ENCODE results near the gene RHOJ. TPM values are rescaled to one million over a fixed set of nuclear protein-coding genes. Genes with fewer than 3 reads are reported as not detected.

Gene RHOJ
- total and polyA plus RNA-seq, 10 of the 15 experiments (the other 5 are each of a cell fraction or from before 2014, with no cell fraction given) = not detected

GRCh38 chr14:63212209-63212608, 8.0 kb downstream of the RHOJ start:
- ChIA-PET SMC1A (ENCODE audit: uncharacterized antibody, unreplicated experiment) (no interaction called here), RAD21 (ENCODE audit: unreplicated experiment) (no interaction called here), POLR2A (no interaction called here), CTCF (no interaction called here)
- H3K79me2 ChIP-seq (ENCODE audit: control insufficient read depth, insufficient read depth, low read length) = no peaks in the 10 kb centered on the region
- H3K36me3 ChIP-seq (ENCODE audit: control insufficient read depth in 2 of 2, insufficient read depth in 2 of 2, low read length in 1 of 2) = no peaks in the 10 kb centered on the region
- TF ChIP-seq ZBTB40 (IDR thresholded peaks at IDR 0.05; ENCODE audit: borderline replicate concordance) (no peak), ZNF207 (IDR thresholded peaks at IDR 0.05; ENCODE audit: borderline replicate concordance) (no peak), SMARCA5 (IDR thresholded peaks at IDR 0.05) (no peak), ZBTB11 (CRISPR knock-in tag; IDR thresholded peaks at IDR 0.05) (no peak)
- TF ChIP-seq, protein P1, sequence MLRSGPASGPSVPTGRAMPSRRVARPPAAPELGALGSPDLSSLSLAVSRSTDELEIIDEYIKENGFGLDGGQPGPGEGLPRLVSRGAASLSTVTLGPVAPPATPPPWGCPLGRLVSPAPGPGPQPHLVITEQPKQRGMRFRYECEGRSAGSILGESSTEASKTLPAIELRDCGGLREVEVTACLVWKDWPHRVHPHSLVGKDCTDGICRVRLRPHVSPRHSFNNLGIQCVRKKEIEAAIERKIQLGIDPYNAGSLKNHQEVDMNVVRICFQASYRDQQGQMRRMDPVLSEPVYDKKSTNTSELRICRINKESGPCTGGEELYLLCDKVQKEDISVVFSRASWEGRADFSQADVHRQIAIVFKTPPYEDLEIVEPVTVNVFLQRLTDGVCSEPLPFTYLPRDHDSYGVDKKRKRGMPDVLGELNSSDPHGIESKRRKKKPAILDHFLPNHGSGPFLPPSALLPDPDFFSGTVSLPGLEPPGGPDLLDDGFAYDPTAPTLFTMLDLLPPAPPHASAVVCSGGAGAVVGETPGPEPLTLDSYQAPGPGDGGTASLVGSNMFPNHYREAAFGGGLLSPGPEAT (IDR thresholded peaks at IDR 0.05; ENCODE audit: low read depth) = no peak
- in situ Hi-C loops (cut with MboI) (no loop called here), intact Hi-C loops (cut with micrococcal nuclease; ENCODE audit: unreplicated experiment) (no loop called here)
- no peak for ATAC-seq
- H3K27me3 ChIP-seq (replicated peaks in 1 of 2; ENCODE audit: control insufficient read depth in 2 of 2, insufficient read depth in 2 of 2, low read length in 1 of 2) = no peaks in the 10 kb centered on the region
- BruUV-seq (replicated peaks) = no TSS peak
- H4K20me1 ChIP-seq (ENCODE audit: control insufficient read depth, insufficient read depth) = no peaks in the 10 kb centered on the region
- no peaks in the 10 kb centered on the region for H3K4me1 ChIP-seq (ENCODE audit: control insufficient read depth, insufficient read depth, low read length)
- no peak overlapping the region for H3K4me3 ChIP-seq
- H3K9ac ChIP-seq (ENCODE audit: control insufficient read depth, insufficient read depth, low read length) = no peak overlapping the region
- H3K4me2 ChIP-seq (ENCODE audit: control insufficient read depth, insufficient read depth) = no peak overlapping the region
- WGBS (ENCODE audit: insufficient coverage, insufficient replicate concordance, low lambda C conversion rate, missing lambda C conversion rate) = 13% methylated on average over 2 of the region's 2 CpGs
- no peak for DNase-seq (ENCODE audit: low read depth, low spot score)
- H3K9me3 ChIP-seq (replicated peaks; ENCODE audit: control insufficient read depth, insufficient read depth, low read length) = no peaks in the 10 kb centered on the region
- H2AFZ ChIP-seq (ENCODE audit: control insufficient read depth, low read depth, low read length) = no peak overlapping the region
- H3K27ac ChIP-seq (ENCODE audit: control insufficient read depth, insufficient read depth) = no peak overlapping the region
- FAIRE-seq = no peak
